Vagina (tissue), 2 donors: Measurements from ENCODE around the gene KRT81. TPM values are rescaled to one million over a fixed set of nuclear protein-coding genes. Genes with fewer than 3 reads are reported as not detected.

ENCODE experiments used
- DNase-seq, 2 donors: peaks; one replicate each; pipeline ENCODE4 v3.0.0-alpha.2; 2017; ENCODE audit errors: extremely low spot score in 2 of 2
- H3K27ac ChIP-seq: fragments of 200-600 bp; sonication (generic); one replicate; pipeline ENCODE4 v1.5.1; 2019
- H3K27me3 ChIP-seq: fragments of 200-600 bp; sonication (generic); one replicate; pipeline ENCODE4 v1.5.1; 2019
- H3K36me3 ChIP-seq, 2 donors: fragments of 200-600 bp; sonication (generic); one replicate each; pipeline ENCODE4 v1.5.1; 2017 to 2019
- H3K4me1 ChIP-seq: fragments of 200-600 bp; sonication (generic); one replicate; pipeline ENCODE4 v1.5.1; 2019
- H3K4me3 ChIP-seq, 2 donors: fragments of 200-600 bp; sonication (generic); 1 replicate in 1 of 2; 2 replicates in 1 of 2; pipeline ENCODE4 v1.5.1; 2016 to 2019
- H3K9me3 ChIP-seq: fragments of 200-600 bp; sonication (generic); one replicate; pipeline ENCODE4 v1.5.1; 2019
- CTCF ChIP-seq, 3 experiments: fragments of 450-650 bp in 2 of 3; fragments of 200-600 bp in 1 of 3; sonication (generic) in 1 of 3; IDR thresholded peaks; one replicate each; pipeline ENCODE4 v1.5.1; 2017 to 2019; ENCODE audit warnings: antibody characterized with exemption in 3 of 3, mild to moderate bottlenecking in 2 of 3, moderate library complexity in 2 of 3
- POLR2A ChIP-seq, 2 donors: fragments of 450-650 bp; IDR thresholded peaks; one replicate each; pipeline ENCODE4 v1.6.1; 2017; ENCODE audit warnings: antibody characterized with exemption in 2 of 2, mild to moderate bottlenecking in 2 of 2, moderate library complexity in 2 of 2
- POLR2AphosphoS5 ChIP-seq, 2 donors: sonication (generic); formaldehyde crosslinking; IDR thresholded peaks; one replicate each; pipeline ENCODE4 v1.9.0; 2017; ENCODE audit warnings: antibody characterized with exemption in 2 of 2, mild to moderate bottlenecking in 2 of 2, low read depth in 1 of 2; ENCODE audit not compliant: insufficient read depth in 1 of 2
- intact Hi-C: fragments of 100-400 bp; cut with DNase I; formaldehyde crosslinking; loops from one replicate; pipeline ENCODE4 v1.15.1; 2023
- total RNA-seq: library from RNA; depleted of rRNA; stranded (reverse); fragments of >200 nt; gene quantifications from one replicate; pipeline ENCODE4 v1.2.3, GENCODE V29; 2016

The KRT81 gene
- total RNA-seq, 1 donor from 2014 or later, result not detected

GRCh38 chr12:52250048-52250990, 41.0 kb downstream of the KRT81 start:
- Histone ChIP-seq H3K27ac (no peak overlapping the region), H3K27me3 (no peaks in the 10 kb centered on the region), H3K4me1 (peaks cover 9% of the 10 kb centered on the region), H3K9me3 (no peaks in the 10 kb centered on the region), H3K4me3 (no peak overlapping the region), H3K36me3 (no peaks in the 10 kb centered on the region)
- no peak for DNase-seq
- intact Hi-C loops, result no loop called here
- no peak for TF ChIP-seq POLR2A (IDR thresholded peaks at IDR 0.05)
- TF ChIP-seq POLR2AphosphoS5 (IDR thresholded peaks at IDR 0.05; ENCODE audit: insufficient read depth in 1 of 2, low read depth in 1 of 2), result no peak
- TF ChIP-seq CTCF (IDR thresholded peaks at IDR 0.05), result no peak

GRCh38 chr12:52249511-52250047, 41.8 kb downstream of the KRT81 start:
- intact Hi-C loops, result no loop called here
- Histone ChIP-seq H3K36me3 (no peaks in the 10 kb centered on the region), H3K4me3 (no peak overlapping the region), H3K27ac (no peak overlapping the region), H3K9me3 (no peaks in the 10 kb centered on the region), H3K27me3 (no peaks in the 10 kb centered on the region), H3K4me1 (peaks cover 16% of the 10 kb centered on the region)
- TF ChIP-seq CTCF (IDR thresholded peaks at IDR 0.05) (no peak), POLR2AphosphoS5 (IDR thresholded peaks at IDR 0.05; ENCODE audit: insufficient read depth in 1 of 2, low read depth in 1 of 2) (no peak), POLR2A (IDR thresholded peaks at IDR 0.05) (no peak)
- no peak for DNase-seq

- TF ChIP-seq CTCF (IDR thresholded peaks at IDR 0.05), result no peak
- no peak for TF ChIP-seq POLR2AphosphoS5 (IDR thresholded peaks at IDR 0.05; ENCODE audit: insufficient read depth in 1 of 2, low read depth in 1 of 2)
- TF ChIP-seq POLR2A (IDR thresholded peaks at IDR 0.05), result no peak
- Histone ChIP-seq H3K4me3 (no peak overlapping the region), H3K27me3 (no peaks in the 10 kb centered on the region), H3K27ac (no peak overlapping the region), H3K9me3 (no peaks in the 10 kb centered on the region), H3K4me1 (peaks cover 23% of the 10 kb centered on the region), H3K36me3 (no peaks in the 10 kb centered on the region)
- intact Hi-C loops, result no loop called here
- no peak for DNase-seq
These were observed 42.5 kb downstream of the KRT81 start for GRCh38 chr12:52248541-52249461.

- peaks cover 33% of the 10 kb centered on the region for H3K4me1 ChIP-seq
- H3K27me3 ChIP-seq, result no peaks in the 10 kb centered on the region
- intact Hi-C loops, result no loop called here
- H3K4me3 ChIP-seq, result no peak overlapping the region
- no peaks in the 10 kb centered on the region for H3K9me3 ChIP-seq
- no peak overlapping the region for H3K27ac ChIP-seq
- H3K36me3 ChIP-seq, result no peaks in the 10 kb centered on the region
- no peak for DNase-seq
- no peak for TF ChIP-seq CTCF (IDR thresholded peaks at IDR 0.05)
- TF ChIP-seq POLR2AphosphoS5 (IDR thresholded peaks at IDR 0.05; ENCODE audit: insufficient read depth in 1 of 2, low read depth in 1 of 2), result no peak
- no peak for TF ChIP-seq POLR2A (IDR thresholded peaks at IDR 0.05)
These were observed 43.5 kb downstream of the KRT81 start for GRCh38 chr12:52247622-52248540.
